Measurements from ENCODE around the gene FEN1. TPM values are rescaled to one million over a fixed set of nuclear protein-coding genes. Genes with fewer than 3 reads are reported as not detected.

Gene FEN1
- total RNA-seq, 1 donor from 2014 or later: 9.6 TPM

DNA sequence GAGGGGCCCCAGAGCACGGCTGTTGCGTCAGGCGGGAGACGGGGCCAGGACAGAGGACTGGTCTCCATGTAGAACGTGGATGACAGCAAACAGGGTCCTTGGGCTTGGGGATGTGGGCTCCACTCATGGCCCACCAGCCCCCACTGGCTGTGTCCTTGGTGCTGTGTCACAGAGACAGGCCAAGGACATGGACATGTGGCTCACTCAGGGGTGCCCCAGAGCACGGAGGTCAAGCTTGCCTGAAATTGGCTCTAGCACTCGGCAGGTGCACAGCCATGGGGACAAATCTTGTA lies 49.8 kb downstream of the FEN1 start:
- Histone ChIP-seq H3K36me3 (peaks cover 0 to 20% of the 10 kb centered on the region in 2 donors), H3K9me3 (no peaks in the 10 kb centered on the region), H3K4me1 (no peaks in the 10 kb centered on the region), H3K27me3 (no peaks in the 10 kb centered on the region), H3K27ac (no peak overlapping the region), H3K4me3 (no peak overlapping the region)
- intact Hi-C loops (cut with DNase I): no loop called here
- DNase-seq (ENCODE audit: extremely low spot score in 2 of 2): no peak
- TF ChIP-seq POLR2AphosphoS5 (IDR thresholded peaks at IDR 0.05; ENCODE audit: insufficient read depth in 1 of 2, low read depth in 1 of 2): no peak
- no peak for TF ChIP-seq POLR2A (IDR thresholded peaks at IDR 0.05)
- TF ChIP-seq, protein P1, sequence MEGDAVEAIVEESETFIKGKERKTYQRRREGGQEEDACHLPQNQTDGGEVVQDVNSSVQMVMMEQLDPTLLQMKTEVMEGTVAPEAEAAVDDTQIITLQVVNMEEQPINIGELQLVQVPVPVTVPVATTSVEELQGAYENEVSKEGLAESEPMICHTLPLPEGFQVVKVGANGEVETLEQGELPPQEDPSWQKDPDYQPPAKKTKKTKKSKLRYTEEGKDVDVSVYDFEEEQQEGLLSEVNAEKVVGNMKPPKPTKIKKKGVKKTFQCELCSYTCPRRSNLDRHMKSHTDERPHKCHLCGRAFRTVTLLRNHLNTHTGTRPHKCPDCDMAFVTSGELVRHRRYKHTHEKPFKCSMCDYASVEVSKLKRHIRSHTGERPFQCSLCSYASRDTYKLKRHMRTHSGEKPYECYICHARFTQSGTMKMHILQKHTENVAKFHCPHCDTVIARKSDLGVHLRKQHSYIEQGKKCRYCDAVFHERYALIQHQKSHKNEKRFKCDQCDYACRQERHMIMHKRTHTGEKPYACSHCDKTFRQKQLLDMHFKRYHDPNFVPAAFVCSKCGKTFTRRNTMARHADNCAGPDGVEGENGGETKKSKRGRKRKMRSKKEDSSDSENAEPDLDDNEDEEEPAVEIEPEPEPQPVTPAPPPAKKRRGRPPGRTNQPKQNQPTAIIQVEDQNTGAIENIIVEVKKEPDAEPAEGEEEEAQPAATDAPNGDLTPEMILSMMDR (IDR thresholded peaks at IDR 0.05): no peak

- no peak for DNase-seq (ENCODE audit: extremely low spot score in 2 of 2)
- no peak for TF ChIP-seq POLR2A (IDR thresholded peaks at IDR 0.05)
- TF ChIP-seq, protein P1 (IDR thresholded peaks at IDR 0.05): no peak
- TF ChIP-seq POLR2AphosphoS5 (IDR thresholded peaks at IDR 0.05; ENCODE audit: insufficient read depth in 1 of 2, low read depth in 1 of 2): no peak
- no peak overlapping the region for H3K4me3 ChIP-seq
- no peaks in the 10 kb centered on the region for H3K4me1 ChIP-seq
- no peak overlapping the region for H3K27ac ChIP-seq
- no peaks in the 10 kb centered on the region for H3K9me3 ChIP-seq
- intact Hi-C loops (cut with DNase I): no loop called here
- H3K27me3 ChIP-seq: no peaks in the 10 kb centered on the region
- peaks cover 0 to 42% of the 10 kb centered on the region in 2 donors for H3K36me3 ChIP-seq
Observed at GRCh38 chr11:61844909-61845565, 52.3 kb downstream of the FEN1 start.

GRCh38 chr11:61846362-61847020 lies 53.8 kb downstream of the FEN1 start:
- Histone ChIP-seq H3K27ac (no peak overlapping the region), H3K4me1 (no peaks in the 10 kb centered on the region), H3K36me3 (peaks cover 0 to 42% of the 10 kb centered on the region in 2 donors), H3K4me3 (no peak overlapping the region), H3K27me3 (no peaks in the 10 kb centered on the region), H3K9me3 (no peaks in the 10 kb centered on the region)
- DNase-seq (ENCODE audit: extremely low spot score in 2 of 2): no peak
- TF ChIP-seq POLR2A (IDR thresholded peaks at IDR 0.05): no peak
- TF ChIP-seq, protein P1 (IDR thresholded peaks at IDR 0.05): no peak
- no peak for TF ChIP-seq POLR2AphosphoS5 (IDR thresholded peaks at IDR 0.05; ENCODE audit: insufficient read depth in 1 of 2, low read depth in 1 of 2)
- intact Hi-C loops (cut with DNase I): no loop called here

MicroRNAs encoded within 50 kb of the gene (microRNA counts, 767-probe panel; counts per million panel counts)
- microRNA hsa-miR-1908 (238 to 261 counts per million in 2 donors), microRNA hsa-miR-611 (238 to 261 counts per million in 2 donors)

Other genes with a start within 250 kb of the FEN1 start
- gene SYT7, start 211.8 kb upstream of the FEN1 start, total RNA-seq: 3.4 TPM
- gene DAGLA, start 112.5 kb upstream of the FEN1 start, total RNA-seq: 1.5 TPM
- gene MYRF, start 40.3 kb upstream of the FEN1 start, total RNA-seq: 0.25 TPM
- 47.9 TPM for gene TMEM258, start 312 bp upstream of the FEN1 start, total RNA-seq
- 9.8 TPM for gene FADS1, start 24.1 kb downstream of the FEN1 start, total RNA-seq
- 25.5 TPM for gene FADS2, start 35.4 kb downstream of the FEN1 start, total RNA-seq
- gene FADS3, start 98.6 kb downstream of the FEN1 start, total RNA-seq: 41.5 TPM
- 32.2 TPM for gene RAB3IL1, start 124.7 kb downstream of the FEN1 start, total RNA-seq
- 4.4 TPM for gene BEST1, start 157.4 kb downstream of the FEN1 start, total RNA-seq
- 2,421 TPM for gene FTH1, start 174.7 kb downstream of the FEN1 start, total RNA-seq

Measured in vagina (tissue), 2 donors.